ENCODE results near the gene PTPRK.

The PTPRK gene

GRCh38 chr6:128520436-128521281, at the start of gene PTPRK:
Gene PTPRK, minus strand, starts transcription at chr6:128520599. Its CDS starts 241 bp downstream, at chr6:128520358.
- peak; percentile 63 to 67 for DNase-seq (ENCODE audit: low read depth in 2 of 2)

GRCh38 chr6:128567029-128567428, 46.6 kb upstream of the PTPRK start:
- DNase-seq (ENCODE audit: low read depth in 2 of 2) = no peak

- no peak for DNase-seq (ENCODE audit: low read depth in 2 of 2)
Observed at GRCh38 chr6:128560966-128561365, 40.6 kb upstream of the PTPRK start.

DNA sequence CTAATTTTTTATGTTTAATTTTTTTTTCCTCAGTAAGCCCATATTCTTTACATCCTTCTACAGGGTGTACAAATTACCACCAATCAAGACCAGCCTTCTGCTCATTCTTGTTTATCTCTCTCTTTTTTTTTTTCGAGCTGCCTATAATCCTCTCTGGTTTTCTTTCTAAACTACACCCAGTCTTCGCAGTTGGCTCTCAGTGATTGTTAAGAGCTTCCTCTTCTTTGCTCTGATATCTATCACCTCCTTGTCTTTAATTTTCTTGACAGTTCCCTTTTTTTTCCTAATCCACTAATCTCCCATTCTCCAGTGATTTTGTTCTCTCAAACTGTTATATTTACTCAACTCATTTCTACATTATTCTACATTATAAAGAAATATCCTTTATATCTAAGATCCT, 38.5 kb upstream of the PTPRK start:
- no peak for DNase-seq (ENCODE audit: low read depth in 2 of 2)

DNA sequence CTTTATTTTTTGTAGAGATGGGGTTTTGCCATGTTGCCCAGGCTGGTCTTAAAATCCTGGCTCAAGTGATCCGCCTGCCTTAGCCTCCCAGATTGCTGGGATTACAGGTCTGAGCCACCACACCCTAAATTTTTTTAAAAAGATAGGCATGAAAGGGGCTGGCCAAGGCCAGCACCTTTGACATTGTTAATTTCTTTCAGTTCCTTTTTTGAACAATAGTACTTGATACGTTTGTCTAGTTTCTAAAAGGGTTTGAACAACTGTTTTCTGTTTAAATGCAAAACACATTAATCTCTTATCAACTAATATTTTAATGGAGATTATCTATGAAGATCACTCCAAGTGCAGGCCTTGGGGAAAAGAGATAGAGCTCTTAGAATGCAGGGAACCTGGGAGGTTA, 37.6 kb upstream of the PTPRK start:
- DNase-seq (ENCODE audit: low read depth in 2 of 2) = no peak

DNA sequence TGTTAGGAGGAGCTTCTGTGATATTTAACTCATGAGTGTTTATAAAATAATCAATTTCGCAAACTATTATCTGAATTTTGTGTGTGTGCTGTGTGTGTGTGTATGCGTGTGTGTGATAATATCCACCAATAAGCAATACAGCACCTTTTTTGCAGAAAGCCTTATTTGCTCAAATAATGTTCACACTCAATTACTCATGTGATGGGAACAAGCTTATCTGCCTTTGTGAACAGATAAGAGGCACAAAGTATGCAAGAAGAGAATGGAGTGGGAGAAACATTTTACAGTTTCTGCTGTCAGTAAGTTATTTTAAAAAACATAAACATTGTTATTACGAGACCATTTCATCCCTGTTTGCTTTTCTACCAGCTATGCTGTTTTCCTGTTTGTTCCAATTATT, 36.7 kb upstream of the PTPRK start:
- no peak for DNase-seq (ENCODE audit: low read depth in 2 of 2)

DNA sequence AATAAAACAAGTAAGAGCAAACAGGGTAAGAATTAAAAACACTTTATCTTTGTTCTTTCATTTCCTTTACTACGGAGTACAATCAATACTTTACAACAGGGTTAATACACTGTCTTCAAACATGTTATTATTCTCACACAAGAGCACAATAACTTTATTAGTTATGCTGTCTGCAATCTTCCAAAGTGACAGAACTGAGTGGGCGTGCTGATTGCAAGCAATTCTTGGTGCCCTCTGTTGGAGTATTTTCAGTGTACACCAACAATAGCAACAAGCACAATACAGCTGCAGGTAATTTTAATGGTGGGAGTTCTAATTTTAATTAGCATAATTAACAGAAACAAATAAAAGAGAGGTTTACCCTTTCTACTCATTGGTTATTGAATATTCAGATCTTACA, 33.9 kb upstream of the PTPRK start:
- no peak for DNase-seq (ENCODE audit: low read depth in 2 of 2)

GRCh38 chr6:128541261-128541660, 20.9 kb upstream of the PTPRK start:
- no peak for DNase-seq (ENCODE audit: low read depth in 2 of 2)

GRCh38 chr6:128538763-128539162, 18.4 kb upstream of the PTPRK start:
- DNase-seq (ENCODE audit: low read depth in 2 of 2) = no peak

DNA sequence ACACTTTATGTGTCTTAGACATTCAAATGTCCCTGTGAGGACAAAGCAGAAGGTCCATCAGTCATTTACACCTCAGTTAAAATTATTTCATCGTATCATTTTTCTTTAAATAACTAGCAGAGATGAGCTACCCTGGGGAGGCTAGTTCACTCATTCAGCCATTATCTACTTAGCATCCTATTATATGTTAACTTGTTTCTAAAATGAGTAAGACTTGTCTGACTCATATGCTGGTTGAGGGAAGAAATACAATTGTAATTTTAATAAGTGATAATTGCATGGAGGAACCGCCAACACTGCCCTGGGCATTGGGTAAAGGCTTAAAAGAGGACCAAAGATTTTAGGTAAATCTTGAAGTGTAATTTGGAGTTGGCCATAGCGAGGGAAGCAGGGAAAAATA, 12.4 kb upstream of the PTPRK start:
- DNase-seq (ENCODE audit: low read depth in 2 of 2) = no peak

GRCh38 chr6:128532136-128532535, 11.7 kb upstream of the PTPRK start:
- no peak for DNase-seq (ENCODE audit: low read depth in 2 of 2)

GRCh38 chr6:128531696-128532095, 11.3 kb upstream of the PTPRK start:
- no peak for DNase-seq (ENCODE audit: low read depth in 2 of 2)

- no peak for DNase-seq (ENCODE audit: low read depth in 2 of 2)
Observed at GRCh38 chr6:128528241-128528640, 7.8 kb upstream of the PTPRK start.

- DNase-seq (ENCODE audit: low read depth in 2 of 2) = no peak
Observed at GRCh38 chr6:128527375-128527774, 7.0 kb upstream of the PTPRK start.

DNA sequence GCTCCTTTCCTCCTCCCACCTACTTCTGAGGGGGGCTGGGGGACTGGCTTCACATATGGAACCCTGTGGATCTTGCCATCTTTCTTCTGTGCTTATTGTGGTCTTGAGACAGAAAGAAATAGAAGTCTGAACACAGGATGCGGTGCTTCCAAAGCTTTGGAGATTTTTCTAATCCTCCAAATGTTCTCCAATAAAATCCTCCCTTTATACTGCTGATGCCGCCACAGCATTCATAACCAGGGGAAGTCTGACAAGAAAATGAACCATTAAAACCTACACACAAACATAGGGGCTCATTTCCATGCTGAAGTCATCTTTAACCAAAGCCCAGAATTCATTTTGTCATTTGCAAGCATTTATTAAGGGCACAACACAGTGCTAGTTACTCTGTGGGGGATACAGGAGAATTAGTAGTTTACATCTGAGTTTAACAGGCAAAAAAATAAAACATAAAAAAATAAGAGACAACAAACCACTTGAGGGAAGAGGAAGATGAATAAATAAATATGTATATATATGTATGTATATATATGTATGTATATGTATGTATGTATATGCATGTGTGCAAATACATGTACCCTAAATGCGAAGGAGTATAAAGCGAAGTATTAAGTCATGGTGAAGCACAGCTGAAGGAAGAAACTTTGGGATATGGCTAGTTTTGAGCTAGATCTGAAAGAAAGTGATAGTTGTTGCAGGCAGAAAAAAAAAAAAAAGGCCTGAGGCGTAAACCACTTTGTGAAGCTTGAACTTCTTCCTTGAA, 5.9 kb upstream of the PTPRK start:
- no peak for DNase-seq (ENCODE audit: low read depth in 2 of 2)

DNA sequence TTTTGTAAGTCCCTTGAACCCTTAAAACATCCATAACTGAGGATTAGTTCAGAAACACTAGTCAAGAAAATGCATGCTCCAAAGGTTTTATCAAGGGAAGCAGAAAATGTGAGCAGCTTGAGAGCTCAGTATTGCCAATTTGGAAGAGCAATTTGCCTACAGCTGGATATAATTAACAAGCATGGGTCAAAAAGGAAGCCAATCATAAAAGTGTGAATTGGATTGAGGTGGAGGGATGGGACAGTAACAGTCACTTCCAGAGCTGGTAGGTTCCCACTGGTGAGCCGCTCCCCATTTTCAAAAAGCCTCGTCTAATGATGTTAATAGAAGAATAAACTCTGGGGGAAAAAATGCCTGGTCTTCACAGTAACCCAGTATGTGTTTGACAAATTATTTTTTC, 5.0 kb upstream of the PTPRK start:
- no peak for DNase-seq (ENCODE audit: low read depth in 2 of 2)

DNA sequence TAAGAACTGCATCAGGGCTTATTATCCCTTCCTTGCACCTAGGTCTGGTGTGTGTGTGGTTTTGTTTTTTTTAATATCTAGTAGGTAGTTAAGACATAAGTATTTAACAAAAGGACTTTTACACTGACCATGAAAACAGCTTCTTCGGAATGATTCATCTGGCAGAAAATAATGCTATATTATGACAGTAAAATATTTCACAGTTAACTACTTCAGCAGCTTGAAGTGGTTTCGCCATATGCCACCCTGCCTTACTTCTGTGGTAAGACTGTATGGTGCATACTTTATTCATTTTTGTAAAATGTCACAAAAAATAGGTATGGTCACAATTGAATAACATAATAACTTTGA, 858 bp upstream of the PTPRK start:
- no peak for DNase-seq (ENCODE audit: low read depth in 2 of 2)

GRCh38 chr6:128519931-128520435, 416 bp downstream of the PTPRK start:
- peak in 1 of 2 donors; percentile 5 for DNase-seq (ENCODE audit: low read depth in 2 of 2)

DNA sequence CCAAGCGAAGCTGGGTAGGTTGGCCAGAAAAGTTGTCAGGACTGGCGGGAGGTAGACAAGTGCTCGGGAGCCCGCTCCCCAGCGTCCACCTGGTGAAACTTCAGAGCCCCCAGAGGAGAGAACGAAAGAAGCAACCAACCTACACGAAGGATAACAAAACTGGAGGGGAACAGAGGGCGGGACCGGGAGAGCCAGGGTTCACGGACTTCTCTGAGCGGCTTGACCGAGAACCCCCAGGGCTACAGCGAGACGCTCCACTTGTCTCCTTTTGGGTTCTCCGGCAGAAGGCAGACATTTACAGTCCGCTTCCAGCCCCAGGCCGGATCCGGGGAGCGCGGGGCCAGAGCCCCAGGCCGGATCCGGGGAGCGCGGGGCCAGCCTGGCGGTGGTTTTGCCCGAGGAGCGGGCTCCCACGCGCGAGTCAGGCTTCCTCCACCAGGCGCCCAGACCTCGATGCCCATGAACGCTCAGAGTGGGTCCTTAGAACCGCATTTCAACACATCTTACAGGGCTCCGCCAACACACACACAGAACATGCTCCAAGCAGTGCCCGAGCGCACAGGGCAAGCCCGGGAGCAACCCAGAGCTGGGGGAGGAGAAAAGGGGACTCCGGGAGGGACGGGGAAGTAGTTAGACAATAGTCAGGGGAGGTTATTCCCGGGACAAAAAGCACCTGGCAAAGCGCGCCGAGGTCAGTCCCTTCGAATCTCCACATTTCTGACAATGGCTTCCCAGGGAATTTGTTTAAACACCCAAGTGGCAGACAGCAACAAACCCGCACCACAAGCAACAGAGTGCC, 1.1 kb downstream of the PTPRK start:
- peak in 1 of 2 donors; percentile 0 for DNase-seq (ENCODE audit: low read depth in 2 of 2)

- no peak for DNase-seq (ENCODE audit: low read depth in 2 of 2)
Observed at GRCh38 chr6:128518434-128519131, 1.8 kb downstream of the PTPRK start.

- DNase-seq (ENCODE audit: low read depth in 2 of 2) = no peak
Observed at GRCh38 chr6:128517124-128517523, 3.3 kb downstream of the PTPRK start.

GRCh38 chr6:128516514-128516898, 3.9 kb downstream of the PTPRK start:
- DNase-seq (ENCODE audit: low read depth in 2 of 2) = no peak

All from stimulated activated CD8-positive, alpha-beta memory T cell treated with anti-CD3 and anti-CD28 coated beads, Interleukin-7, amount 100 ng/mL, for 1 hour (primary cell).